DMS53 treated with DMSO at 0.1 percent for 48 hours (cell line): ENCODE data around the gene IL1RAPL1.
"Not testable (repeated sequence)": the region's sequence is repeated elsewhere in the genome, so short reads cannot be mapped to it uniquely, and the experiment has no call there.

Source experiments
- DNase-seq: peaks from one replicate; lab custom pipeline; 2025; ENCODE audit not compliant: unreplicated experiment; lab: John Stamatoyannopoulos, UW

Gene IL1RAPL1

GRCh38 chrX:28766561-28766960 is 179.3 kb downstream of the IL1RAPL1 start:
- not testable (repeated sequence) for DNase-seq

DNA sequence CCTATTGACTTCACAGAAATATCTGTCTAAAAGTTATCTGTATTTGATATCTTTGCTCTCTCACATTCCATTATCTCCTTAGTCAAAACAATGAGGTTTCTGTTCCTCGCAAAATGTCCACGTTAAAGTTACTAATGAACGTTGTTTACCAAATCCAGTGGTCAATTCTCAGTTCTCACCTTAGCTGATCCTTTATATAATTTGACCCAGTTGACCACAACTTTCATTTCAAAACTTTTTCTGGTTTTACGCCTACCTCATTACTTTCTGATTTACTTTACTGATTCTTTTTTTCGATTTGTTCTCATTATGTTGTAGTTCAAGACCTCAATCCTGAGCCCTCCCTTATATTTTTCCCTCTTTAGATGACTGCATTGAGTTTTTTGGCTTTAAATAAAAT is 186.6 kb downstream of the IL1RAPL1 start:
- no peak for DNase-seq

DNA sequence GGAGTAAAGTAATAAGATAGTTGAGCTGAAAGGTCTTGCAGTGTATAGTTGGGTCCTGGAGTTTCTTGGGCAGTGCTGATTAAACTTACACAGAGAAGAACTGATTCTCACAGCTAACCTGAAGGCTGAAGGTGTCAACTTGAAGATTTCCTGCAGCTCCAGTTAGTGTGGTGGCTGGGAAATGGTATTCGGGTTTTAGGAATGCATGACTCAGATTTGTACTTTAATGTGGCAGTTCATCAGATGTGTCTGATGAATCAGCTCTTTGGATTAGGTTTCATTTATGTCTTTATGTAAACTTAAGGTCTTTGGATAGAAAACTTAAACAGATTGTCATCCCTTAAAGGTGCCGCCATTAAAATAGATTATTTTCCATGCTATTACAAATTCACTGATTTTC is 200.0 kb downstream of the IL1RAPL1 start:
- no peak for DNase-seq

- not testable (repeated sequence) for DNase-seq
These were observed 213.4 kb downstream of the IL1RAPL1 start for GRCh38 chrX:28800671-28801070.

DNA sequence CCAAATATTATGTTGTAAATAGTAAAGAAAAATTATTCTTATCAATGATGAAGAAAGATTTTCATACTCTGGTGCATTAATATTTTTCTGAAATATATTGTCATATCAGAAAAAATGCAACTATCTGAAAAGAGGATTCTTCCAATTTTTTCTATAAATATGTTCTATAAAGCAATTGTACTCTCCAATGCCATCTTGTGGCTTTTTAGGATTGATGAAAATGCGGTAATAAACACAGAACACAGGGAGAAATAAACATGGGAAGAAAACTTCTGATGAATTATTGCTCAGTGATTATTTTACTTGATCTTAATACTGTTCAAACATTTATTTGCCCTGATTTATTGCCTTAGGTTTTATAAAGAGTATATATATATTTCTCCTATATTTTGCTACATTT is 215.4 kb downstream of the IL1RAPL1 start:
- DNase-seq, result no peak

DNA sequence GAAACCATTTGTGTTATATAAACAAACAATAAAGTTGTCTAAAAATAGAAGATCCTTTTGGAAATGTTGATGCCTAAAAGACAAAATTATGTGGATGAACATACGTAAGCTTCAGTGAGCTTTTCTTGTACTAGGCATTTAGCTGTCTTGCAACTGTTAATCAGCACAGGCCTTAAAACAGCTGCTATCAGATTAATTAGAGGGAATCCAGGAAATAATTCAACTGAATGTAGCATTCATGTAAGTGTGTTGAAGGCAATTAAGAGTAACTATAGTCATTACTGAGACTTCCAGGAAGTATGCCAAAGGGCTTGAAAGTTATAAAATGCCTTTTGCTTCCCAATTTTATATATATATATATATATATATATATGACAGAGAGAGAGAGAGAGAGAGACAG is 248.7 kb downstream of the IL1RAPL1 start:
- no peak for DNase-seq

DNA sequence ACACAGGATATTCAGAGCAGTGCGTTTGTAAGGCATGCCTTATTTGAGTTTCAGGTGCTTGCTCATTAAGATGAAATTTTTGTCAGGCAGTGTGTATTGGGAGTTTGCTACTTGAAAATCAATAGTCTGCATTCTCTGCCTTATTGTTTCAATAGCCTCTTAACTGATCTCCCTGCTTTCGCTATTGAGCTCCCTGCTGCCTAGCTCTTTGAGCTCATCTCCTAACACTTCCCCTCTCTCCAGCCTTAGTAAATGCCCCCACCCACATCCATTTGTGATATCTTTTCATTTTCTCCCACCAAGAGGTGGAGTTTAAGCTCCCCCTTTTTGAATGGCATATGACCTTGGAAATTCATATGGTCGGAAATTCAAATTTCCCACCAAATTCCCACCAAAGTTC is 256.6 kb downstream of the IL1RAPL1 start:
- no peak for DNase-seq

DNA sequence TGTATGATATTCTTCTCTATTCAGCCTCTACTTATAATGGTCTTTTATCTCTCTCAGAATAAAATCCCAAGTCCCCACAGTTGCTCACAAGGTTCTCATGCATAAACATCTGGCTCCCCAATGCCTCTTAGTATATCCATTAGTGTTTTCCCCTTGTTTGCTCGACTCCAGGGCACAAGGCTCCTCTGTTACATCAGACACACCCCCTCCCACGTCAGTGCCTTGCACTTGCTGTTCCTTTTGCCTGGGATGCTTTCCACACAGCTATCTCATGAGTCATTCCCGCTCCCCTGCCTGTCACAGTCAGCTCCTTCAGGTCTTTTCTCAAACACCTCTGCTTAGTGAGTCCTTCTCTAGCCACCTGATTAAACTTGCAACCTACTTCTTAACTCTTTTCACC is 260.2 kb downstream of the IL1RAPL1 start:
- DNase-seq, result no peak

DNA sequence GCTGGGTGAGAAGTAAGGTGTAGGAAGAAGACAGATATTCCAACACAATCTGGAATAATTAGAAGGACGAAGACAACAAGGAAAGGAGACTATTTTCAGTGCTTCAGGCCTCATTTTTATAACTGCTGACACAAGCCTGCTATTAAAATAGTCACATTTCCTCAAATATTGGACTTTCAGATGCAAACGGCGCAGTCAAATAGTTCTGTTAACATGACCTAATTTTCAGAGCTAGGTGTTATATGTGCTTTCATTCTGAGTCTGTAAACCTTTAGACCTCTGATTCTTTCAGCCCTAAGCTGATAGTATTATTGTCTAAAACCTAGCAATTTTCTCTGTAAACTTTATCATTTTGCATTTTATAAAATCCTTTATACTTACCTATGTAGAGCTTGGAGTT is 261.5 kb downstream of the IL1RAPL1 start:
- no peak for DNase-seq

- no peak for DNase-seq
These were observed 263.7 kb downstream of the IL1RAPL1 start for GRCh38 chrX:28850955-28851354.

GRCh38 chrX:28851871-28852270 is 264.6 kb downstream of the IL1RAPL1 start:
- no peak for DNase-seq

DNA sequence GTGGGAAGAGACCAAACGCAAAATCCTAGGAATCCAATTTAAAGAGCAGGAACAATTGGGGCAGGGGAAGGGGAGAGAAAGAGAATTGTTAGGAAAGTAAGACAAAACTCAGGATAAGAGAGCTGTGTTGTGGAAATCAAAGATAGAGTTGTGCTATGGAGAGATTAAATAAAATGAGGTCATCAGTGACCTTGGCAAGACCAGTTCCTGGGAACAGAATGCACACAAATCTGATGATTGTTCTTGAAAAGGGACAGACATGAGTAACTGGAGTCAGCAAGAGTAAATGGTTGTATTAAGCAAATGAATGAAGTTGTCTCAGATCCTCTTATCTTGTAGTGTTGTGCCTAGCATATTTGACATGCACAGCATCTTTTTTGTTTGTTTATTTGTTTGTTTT is 267.4 kb downstream of the IL1RAPL1 start:
- no peak for DNase-seq

- no peak for DNase-seq
These were observed 289.2 kb downstream of the IL1RAPL1 start for GRCh38 chrX:28876408-28876807.

GRCh38 chrX:28876901-28877300 is 289.7 kb downstream of the IL1RAPL1 start:
- no peak for DNase-seq

- no peak for DNase-seq
These were observed 292.9 kb downstream of the IL1RAPL1 start for GRCh38 chrX:28880136-28880535.

- DNase-seq, result no peak
These were observed 297.6 kb downstream of the IL1RAPL1 start for GRCh38 chrX:28884823-28885222.

- DNase-seq, result no peak
These were observed 301.2 kb downstream of the IL1RAPL1 start for GRCh38 chrX:28888416-28888815.

- no peak for DNase-seq
These were observed 302.4 kb downstream of the IL1RAPL1 start for GRCh38 chrX:28889591-28890090.

- no peak for DNase-seq
These were observed 314.4 kb downstream of the IL1RAPL1 start for GRCh38 chrX:28901637-28902036.

GRCh38 chrX:28910487-28910886 is 323.2 kb downstream of the IL1RAPL1 start:
- DNase-seq, result no peak

DNA sequence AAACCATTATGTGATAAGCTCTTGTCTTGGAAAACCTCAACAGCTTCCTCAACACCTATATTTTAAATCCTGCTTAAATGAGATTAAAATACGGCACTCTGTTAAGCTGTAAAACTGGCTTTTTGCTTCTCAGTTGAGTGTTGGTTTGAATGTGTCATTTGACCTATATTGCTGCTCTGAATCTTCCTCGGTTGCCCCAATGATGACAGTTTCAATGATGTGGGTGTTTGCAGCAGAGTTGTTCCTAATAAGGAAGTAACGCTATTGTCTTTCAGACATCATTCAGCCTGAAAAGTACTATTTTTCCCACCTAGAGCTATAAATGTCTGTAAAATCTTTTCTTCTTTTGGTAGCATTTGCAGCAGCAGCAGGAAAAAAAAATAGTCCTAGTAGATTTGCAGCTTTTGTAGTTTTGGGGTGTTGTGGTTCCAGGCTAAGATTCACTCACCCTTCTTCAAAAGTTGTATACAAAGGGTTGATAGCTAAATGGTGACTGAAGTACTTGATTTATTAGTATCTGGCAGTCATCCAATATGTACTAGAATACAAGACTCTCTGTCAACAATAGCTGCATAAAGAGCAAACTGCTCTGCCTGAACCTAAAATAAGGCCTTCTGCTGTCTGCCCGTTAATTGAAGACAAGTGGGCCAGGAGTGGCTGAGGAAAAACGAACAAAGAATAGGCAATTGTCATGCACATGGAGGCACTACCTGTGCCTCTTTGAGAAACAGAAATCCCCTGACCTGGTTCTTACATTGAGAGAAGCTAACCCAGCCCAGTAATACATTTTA is 333.1 kb downstream of the IL1RAPL1 start:
- peak; percentile 80 for DNase-seq

DNA sequence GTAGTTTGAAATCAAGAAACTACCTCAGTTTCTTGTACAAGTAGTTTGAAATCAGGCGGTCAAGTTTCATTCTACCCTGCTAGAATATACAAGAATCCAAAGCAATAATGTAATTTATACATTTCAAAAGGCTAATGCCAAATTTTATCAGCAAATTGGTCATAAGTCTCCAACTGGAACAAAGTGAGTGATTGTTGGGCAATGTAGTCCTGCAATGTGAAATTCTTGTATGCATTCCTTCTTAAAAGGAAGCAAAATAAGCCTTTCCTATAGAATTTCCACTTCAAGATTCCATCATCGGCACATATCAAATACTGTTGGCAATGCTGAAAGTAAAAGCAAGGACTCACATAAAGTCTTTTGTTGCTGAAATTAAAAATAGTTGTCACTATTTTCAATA is 334.9 kb downstream of the IL1RAPL1 start:
- DNase-seq, result no peak

DNA sequence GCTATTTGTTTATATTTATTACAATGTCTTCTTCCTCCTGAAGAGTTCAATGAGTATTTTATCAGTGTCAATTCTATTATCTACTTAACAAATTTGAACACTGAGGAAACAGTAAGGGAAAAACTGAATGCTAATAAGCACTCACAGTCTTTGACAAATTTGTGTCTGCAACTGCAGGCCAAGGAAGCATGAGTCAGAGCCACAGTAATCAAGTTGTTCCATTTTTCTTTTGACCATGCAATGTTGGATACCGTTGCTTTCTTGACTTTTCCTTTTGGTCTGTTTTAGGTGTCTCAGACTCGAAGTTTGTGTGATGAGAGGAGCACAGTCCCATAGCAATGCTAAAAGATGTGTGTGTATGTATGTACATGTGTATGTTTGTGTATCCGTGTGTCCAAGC is 359.6 kb downstream of the IL1RAPL1 start:
- no peak for DNase-seq
